ENCODE measurements around the gene MYO1F. TPM values are rescaled to one million over a fixed set of nuclear protein-coding genes. Genes with fewer than 3 reads are reported as not detected.

MYO1F gene
- total and polyA plus RNA-seq, 2 of the 13 experiments (the other 11 are each of a cell fraction or from before 2014, with no cell fraction given), result 0.09 to 0.13 TPM

DNA sequence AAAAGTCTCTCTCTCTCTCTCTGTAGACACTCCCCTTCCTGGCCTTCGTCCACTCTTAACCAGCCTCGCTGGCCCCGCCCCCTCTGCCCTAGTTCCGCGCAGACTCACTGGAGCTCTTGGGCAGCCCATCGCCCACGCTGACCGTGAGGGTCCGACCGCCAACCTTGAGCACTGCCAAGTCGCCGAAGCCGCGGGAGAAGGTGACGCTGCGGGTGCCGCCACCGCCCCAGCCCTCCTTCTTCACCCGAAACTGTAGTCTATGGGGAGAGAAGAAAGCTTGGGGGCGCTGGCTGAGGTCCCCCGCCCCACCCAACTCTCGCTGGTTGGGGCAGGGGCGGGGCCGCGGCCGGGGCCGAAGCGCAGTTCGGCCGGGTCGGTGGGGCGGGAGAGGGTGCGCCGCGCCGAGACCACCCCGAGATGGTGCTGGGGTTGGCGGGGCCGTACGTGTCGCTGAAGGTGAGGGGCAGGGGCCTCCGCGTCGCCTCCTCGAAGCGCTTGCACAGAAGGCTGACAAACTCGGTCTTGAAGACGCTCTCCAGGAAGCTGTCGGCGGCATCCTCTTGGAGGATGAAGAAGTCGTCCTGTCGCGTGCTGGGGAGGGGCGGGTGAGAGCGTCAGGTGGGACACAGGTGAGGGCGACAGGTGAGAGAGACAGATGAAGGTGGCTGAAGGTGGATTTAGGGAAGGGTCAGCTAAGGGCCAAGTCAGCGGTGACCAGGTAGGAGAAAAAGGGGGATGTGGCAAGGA lies 50.7 kb downstream of the MYO1F start (continued):
- TF ChIP-seq, protein P1, sequence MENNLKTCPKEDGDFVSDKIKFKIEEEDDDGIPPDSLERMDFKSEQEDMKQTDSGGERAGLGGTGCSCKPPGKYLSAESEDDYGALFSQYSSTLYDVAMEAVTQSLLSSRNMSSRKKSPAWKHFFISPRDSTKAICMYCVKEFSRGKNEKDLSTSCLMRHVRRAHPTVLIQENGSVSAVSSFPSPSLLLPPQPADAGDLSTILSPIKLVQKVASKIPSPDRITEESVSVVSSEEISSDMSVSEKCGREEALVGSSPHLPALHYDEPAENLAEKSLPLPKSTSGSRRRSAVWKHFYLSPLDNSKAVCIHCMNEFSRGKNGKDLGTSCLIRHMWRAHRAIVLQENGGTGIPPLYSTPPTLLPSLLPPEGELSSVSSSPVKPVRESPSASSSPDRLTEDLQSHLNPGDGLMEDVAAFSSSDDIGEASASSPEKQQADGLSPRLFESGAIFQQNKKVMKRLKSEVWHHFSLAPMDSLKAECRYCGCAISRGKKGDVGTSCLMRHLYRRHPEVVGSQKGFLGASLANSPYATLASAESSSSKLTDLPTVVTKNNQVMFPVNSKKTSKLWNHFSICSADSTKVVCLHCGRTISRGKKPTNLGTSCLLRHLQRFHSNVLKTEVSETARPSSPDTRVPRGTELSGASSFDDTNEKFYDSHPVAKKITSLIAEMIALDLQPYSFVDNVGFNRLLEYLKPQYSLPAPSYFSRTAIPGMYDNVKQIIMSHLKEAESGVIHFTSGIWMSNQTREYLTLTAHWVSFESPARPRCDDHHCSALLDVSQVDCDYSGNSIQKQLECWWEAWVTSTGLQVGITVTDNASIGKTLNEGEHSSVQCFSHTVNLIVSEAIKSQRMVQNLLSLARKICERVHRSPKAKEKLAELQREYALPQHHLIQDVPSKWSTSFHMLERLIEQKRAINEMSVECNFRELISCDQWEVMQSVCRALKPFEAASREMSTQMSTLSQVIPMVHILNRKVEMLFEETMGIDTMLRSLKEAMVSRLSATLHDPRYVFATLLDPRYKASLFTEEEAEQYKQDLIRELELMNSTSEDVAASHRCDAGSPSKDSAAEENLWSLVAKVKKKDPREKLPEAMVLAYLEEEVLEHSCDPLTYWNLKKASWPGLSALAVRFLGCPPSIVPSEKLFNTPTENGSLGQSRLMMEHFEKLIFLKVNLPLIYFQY (CRISPR knock-in tag; IDR thresholded peaks at IDR 0.05; ENCODE audit: borderline replicate concordance), result no peak
- TF ChIP-seq THAP11 (CRISPR knock-in tag; IDR thresholded peaks at IDR 0.05) (0 out of 2 replicates have a peak, but pooled peaks have one; percentile 39), LCORL (IDR thresholded peaks at IDR 0.05) (no peak), LCORL (CRISPR knock-in tag; IDR thresholded peaks at IDR 0.05) (0 out of 2 replicates have a peak, but pooled peaks have one; percentile 11), ASH2L (IDR thresholded peaks at IDR 0.05; ENCODE audit: insufficient read length, low read depth, low read length) (peak; percentile 46), POLR2A (IDR thresholded peaks at IDR 0.05; ENCODE audit: insufficient read depth in 1 of 2, low read depth in 2 of 2, low read length in 2 of 2) (peak in 1 of 2 experiments; percentile 92; a peak in 3 of 4 replicates), NFKB2 (CRISPR knock-in tag; IDR thresholded peaks at IDR 0.05; ENCODE audit: borderline replicate concordance) (peak; percentile 91; the same call in 1 of the 2 replicates), CBX1 (IDR thresholded peaks at IDR 0.05; ENCODE audit: low read depth) (peak; percentile 29), KMT2B (CRISPR knock-in tag; IDR thresholded peaks at IDR 0.05) (0 out of 2 replicates have a peak, but pooled peaks have one; percentile 18), TAF1 (CRISPR knock-in tag; IDR thresholded peaks at IDR 0.05) (peak; percentile 50; the same call in 1 of the 2 replicates), ZNF44 (CRISPR knock-in tag; IDR thresholded peaks at IDR 0.05) (peak; percentile 79; the same call in 1 of the 2 replicates), TEAD3 (CRISPR knock-in tag; optimal IDR thresholded peaks at IDR 0.05; ENCODE audit: borderline replicate concordance) (peak; percentile 22), HOXA5 (CRISPR knock-in tag; IDR thresholded peaks at IDR 0.05) (peak; percentile 51; the same call in 1 of the 2 replicates), MYC (CRISPR knock-in tag; IDR thresholded peaks at IDR 0.05; ENCODE audit: borderline replicate concordance) (peak; percentile 79; the same call in 1 of the 2 replicates), FOSL2 (CRISPR knock-in tag; IDR thresholded peaks at IDR 0.05) (no peak)
- TF ChIP-seq, protein P2, sequence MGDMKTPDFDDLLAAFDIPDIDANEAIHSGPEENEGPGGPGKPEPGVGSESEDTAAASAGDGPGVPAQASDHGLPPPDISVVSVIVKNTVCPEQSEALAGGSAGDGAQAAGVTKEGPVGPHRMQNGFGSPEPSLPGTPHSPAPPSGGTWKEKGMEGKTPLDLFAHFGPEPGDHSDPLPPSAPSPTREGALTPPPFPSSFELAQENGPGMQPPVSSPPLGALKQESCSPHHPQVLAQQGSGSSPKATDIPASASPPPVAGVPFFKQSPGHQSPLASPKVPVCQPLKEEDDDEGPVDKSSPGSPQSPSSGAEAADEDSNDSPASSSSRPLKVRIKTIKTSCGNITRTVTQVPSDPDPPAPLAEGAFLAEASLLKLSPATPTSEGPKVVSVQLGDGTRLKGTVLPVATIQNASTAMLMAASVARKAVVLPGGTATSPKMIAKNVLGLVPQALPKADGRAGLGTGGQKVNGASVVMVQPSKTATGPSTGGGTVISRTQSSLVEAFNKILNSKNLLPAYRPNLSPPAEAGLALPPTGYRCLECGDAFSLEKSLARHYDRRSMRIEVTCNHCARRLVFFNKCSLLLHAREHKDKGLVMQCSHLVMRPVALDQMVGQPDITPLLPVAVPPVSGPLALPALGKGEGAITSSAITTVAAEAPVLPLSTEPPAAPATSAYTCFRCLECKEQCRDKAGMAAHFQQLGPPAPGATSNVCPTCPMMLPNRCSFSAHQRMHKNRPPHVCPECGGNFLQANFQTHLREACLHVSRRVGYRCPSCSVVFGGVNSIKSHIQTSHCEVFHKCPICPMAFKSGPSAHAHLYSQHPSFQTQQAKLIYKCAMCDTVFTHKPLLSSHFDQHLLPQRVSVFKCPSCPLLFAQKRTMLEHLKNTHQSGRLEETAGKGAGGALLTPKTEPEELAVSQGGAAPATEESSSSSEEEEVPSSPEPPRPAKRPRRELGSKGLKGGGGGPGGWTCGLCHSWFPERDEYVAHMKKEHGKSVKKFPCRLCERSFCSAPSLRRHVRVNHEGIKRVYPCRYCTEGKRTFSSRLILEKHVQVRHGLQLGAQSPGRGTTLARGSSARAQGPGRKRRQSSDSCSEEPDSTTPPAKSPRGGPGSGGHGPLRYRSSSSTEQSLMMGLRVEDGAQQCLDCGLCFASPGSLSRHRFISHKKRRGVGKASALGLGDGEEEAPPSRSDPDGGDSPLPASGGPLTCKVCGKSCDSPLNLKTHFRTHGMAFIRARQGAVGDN (CRISPR knock-in tag; IDR thresholded peaks at IDR 0.05), result peak; percentile 90
- TF ChIP-seq, protein P3, sequence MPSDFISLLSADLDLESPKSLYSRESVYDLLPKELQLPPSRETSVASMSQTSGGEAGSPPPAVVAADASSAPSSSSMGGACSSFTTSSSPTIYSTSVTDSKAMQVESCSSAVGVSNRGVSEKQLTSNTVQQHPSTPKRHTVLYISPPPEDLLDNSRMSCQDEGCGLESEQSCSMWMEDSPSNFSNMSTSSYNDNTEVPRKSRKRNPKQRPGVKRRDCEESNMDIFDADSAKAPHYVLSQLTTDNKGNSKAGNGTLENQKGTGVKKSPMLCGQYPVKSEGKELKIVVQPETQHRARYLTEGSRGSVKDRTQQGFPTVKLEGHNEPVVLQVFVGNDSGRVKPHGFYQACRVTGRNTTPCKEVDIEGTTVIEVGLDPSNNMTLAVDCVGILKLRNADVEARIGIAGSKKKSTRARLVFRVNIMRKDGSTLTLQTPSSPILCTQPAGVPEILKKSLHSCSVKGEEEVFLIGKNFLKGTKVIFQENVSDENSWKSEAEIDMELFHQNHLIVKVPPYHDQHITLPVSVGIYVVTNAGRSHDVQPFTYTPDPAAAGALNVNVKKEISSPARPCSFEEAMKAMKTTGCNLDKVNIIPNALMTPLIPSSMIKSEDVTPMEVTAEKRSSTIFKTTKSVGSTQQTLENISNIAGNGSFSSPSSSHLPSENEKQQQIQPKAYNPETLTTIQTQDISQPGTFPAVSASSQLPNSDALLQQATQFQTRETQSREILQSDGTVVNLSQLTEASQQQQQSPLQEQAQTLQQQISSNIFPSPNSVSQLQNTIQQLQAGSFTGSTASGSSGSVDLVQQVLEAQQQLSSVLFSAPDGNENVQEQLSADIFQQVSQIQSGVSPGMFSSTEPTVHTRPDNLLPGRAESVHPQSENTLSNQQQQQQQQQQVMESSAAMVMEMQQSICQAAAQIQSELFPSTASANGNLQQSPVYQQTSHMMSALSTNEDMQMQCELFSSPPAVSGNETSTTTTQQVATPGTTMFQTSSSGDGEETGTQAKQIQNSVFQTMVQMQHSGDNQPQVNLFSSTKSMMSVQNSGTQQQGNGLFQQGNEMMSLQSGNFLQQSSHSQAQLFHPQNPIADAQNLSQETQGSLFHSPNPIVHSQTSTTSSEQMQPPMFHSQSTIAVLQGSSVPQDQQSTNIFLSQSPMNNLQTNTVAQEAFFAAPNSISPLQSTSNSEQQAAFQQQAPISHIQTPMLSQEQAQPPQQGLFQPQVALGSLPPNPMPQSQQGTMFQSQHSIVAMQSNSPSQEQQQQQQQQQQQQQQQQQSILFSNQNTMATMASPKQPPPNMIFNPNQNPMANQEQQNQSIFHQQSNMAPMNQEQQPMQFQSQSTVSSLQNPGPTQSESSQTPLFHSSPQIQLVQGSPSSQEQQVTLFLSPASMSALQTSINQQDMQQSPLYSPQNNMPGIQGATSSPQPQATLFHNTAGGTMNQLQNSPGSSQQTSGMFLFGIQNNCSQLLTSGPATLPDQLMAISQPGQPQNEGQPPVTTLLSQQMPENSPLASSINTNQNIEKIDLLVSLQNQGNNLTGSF (CRISPR knock-in tag; IDR thresholded peaks at IDR 0.05), result 0 out of 2 replicates have a peak, but pooled peaks have one; percentile 57

Data from HepG2 (cell line).